Esophagus muscularis mucosa (tissue), 4 donors: Measurements from ENCODE around the gene COL4A1. TPM values are rescaled to one million over a fixed set of nuclear protein-coding genes. Genes with fewer than 3 reads are reported as not detected.
A peak's percentile ranks its signal among the peaks of the same experiment; 100 is the strongest.

Experiments
- DNase-seq: peaks from one replicate; pipeline ENCODE4 v3.0.0-alpha.2; 2017; ENCODE audit errors: extremely low spot score
- H3K27ac ChIP-seq, 4 donors: fragments of 200-600 bp; sonication (generic); replicated peaks in 1 of 4; 1 replicate in 3 of 4; 2 replicates in 1 of 4; pipeline ENCODE4 v1.5.1; 2016 to 2019; ENCODE audit warnings: mild to moderate bottlenecking in 1 of 4
- H3K27me3 ChIP-seq, 4 donors: fragments of 200-600 bp; sonication (generic); one replicate each; pipeline versions ENCODE4 v1.5.1 to v1.6.0; 2016 to 2019
- H3K36me3 ChIP-seq, 4 donors: fragments of 200-600 bp; sonication (generic); one replicate each; pipeline ENCODE4 v1.5.1; 2016 to 2019
- H3K4me1 ChIP-seq, 4 donors: fragments of 200-600 bp; sonication (generic); one replicate each; pipeline ENCODE4 v1.5.1; 2016 to 2019
- H3K4me3 ChIP-seq, 4 donors: fragments of 200-600 bp; sonication (generic); 1 replicate in 2 of 4; 2 replicates in 2 of 4; pipeline ENCODE4 v1.5.1; 2016 to 2019; ENCODE audit warnings: mild to moderate bottlenecking in 4 of 4, moderate library complexity in 1 of 4
- H3K9me3 ChIP-seq, 4 donors: fragments of 200-600 bp; sonication (generic); 1 replicate in 3 of 4; 2 replicates in 1 of 4; pipeline ENCODE4 v1.5.1; 2016 to 2019
- CTCF ChIP-seq, 3 experiments: fragments of 200-600 bp in 2 of 3; fragments of 450-650 bp in 1 of 3; sonication (generic) in 2 of 3; IDR thresholded peaks; one replicate each; pipeline ENCODE4 v1.5.1; 2017 to 2019; ENCODE audit warnings: antibody characterized with exemption in 3 of 3, mild to moderate bottlenecking in 2 of 3, moderate library complexity in 1 of 3
- EP300 ChIP-seq: sonication (generic); formaldehyde crosslinking; IDR thresholded peaks from one replicate; pipeline ENCODE4 v1.6.1; 2017; ENCODE audit warnings: antibody characterized with exemption
- POLR2A ChIP-seq: fragments of 450-650 bp; IDR thresholded peaks from one replicate; pipeline ENCODE4 v1.6.1; 2017; ENCODE audit warnings: antibody characterized with exemption, moderate library complexity, mild to moderate bottlenecking, low read depth
- POLR2AphosphoS5 ChIP-seq, 2 donors: sonication (generic); formaldehyde crosslinking; IDR thresholded peaks; one replicate each; pipeline ENCODE4 v1.6.1; 2017; ENCODE audit warnings: antibody characterized with exemption in 2 of 2
- WGBS: methylation state at CpG from one replicate; pipeline ENCODE4 v1.1.5; 2018; 5-methylcytosine and 5-hydroxymethylcytosine counted together
- intact Hi-C: fragments of 100-400 bp; cut with DNase I; formaldehyde crosslinking; loops from one replicate; pipeline ENCODE4 v1.15.1; 2023
- total RNA-seq, 4 donors: library from RNA; depleted of rRNA; stranded (reverse); fragments of >200 nt; gene quantifications; one replicate each; pipeline versions ENCODE4 v1.1.0 to v1.2.1, GENCODE V29; 2016

COL4A1 gene
- total RNA-seq, 4 donors from 2014 or later, result 328 to 578 (median 405) TPM

- peak overlapping the region in 3 of 4 donors; percentile 23 to 32 (median 27) for H3K27ac ChIP-seq
- TF ChIP-seq EP300 (no peak), POLR2A (no peak), POLR2AphosphoS5 (IDR thresholded peaks at IDR 0.05) (no peak), CTCF (IDR thresholded peaks at IDR 0.05) (no peak)
- H3K4me1 ChIP-seq, result peaks cover 7 to 22% (median 19%) of the 10 kb centered on the region in 4 donors
- WGBS, result 85% methylated on average over 5 of the region's 5 CpGs
- intact Hi-C loops, result no loop called here
- H3K36me3 ChIP-seq, result peaks cover 37 to 100% (median 92%) of the 10 kb centered on the region in 4 donors
- no peaks in the 10 kb centered on the region for H3K27me3 ChIP-seq
- H3K4me3 ChIP-seq, result no peak overlapping the region
- DNase-seq, result no peak
- no peaks in the 10 kb centered on the region for H3K9me3 ChIP-seq
These were observed 114.5 kb downstream of the COL4A1 start for GRCh38 chr13:110192472-110192871.

GRCh38 chr13:110187641-110188161 lies 119.3 kb downstream of the COL4A1 start:
- no peaks in the 10 kb centered on the region for H3K9me3 ChIP-seq
- no peak overlapping the region for H3K4me3 ChIP-seq
- TF ChIP-seq POLR2A (no peak), EP300 (no peak), CTCF (IDR thresholded peaks at IDR 0.05) (no peak), POLR2AphosphoS5 (IDR thresholded peaks at IDR 0.05) (no peak)
- DNase-seq, result no peak
- WGBS, result 33% methylated on average over 5 of the region's 5 CpGs
- H3K27me3 ChIP-seq, result no peaks in the 10 kb centered on the region
- H3K27ac ChIP-seq, result peak overlapping the region in 2 of 4 donors; percentile 3 to 48
- peaks cover 74 to 100% (median 94%) of the 10 kb centered on the region in 4 donors for H3K36me3 ChIP-seq
- intact Hi-C loops, result no loop called here
- peaks cover 11 to 13% (median 11%) of the 10 kb centered on the region in 4 donors for H3K4me1 ChIP-seq

GRCh38 chr13:110186231-110186855 lies 120.6 kb downstream of the COL4A1 start:
- H3K9me3 ChIP-seq, result no peaks in the 10 kb centered on the region
- TF ChIP-seq POLR2A, result no peak
- TF ChIP-seq CTCF (IDR thresholded peaks at IDR 0.05), result no peak
- no peak for TF ChIP-seq EP300
- TF ChIP-seq POLR2AphosphoS5 (IDR thresholded peaks at IDR 0.05), result no peak
- WGBS, result 86% methylated on average over 6 of the region's 10 CpGs
- DNase-seq, result no peak
- intact Hi-C loops, result no loop called here
- H3K27me3 ChIP-seq, result no peaks in the 10 kb centered on the region
- H3K36me3 ChIP-seq, result peaks cover 75 to 100% (median 94%) of the 10 kb centered on the region in 4 donors
- H3K4me1 ChIP-seq, result peaks cover 11 to 13% (median 11%) of the 10 kb centered on the region in 4 donors
- H3K4me3 ChIP-seq, result no peak overlapping the region
- no peak overlapping the region for H3K27ac ChIP-seq

GRCh38 chr13:110185696-110186095 lies 121.3 kb downstream of the COL4A1 start:
- H3K36me3 ChIP-seq, result peaks cover 77 to 100% (median 94%) of the 10 kb centered on the region in 4 donors
- intact Hi-C loops, result no loop called here
- TF ChIP-seq POLR2A, result no peak
- no peak for TF ChIP-seq POLR2AphosphoS5 (IDR thresholded peaks at IDR 0.05)
- TF ChIP-seq EP300, result no peak
- TF ChIP-seq CTCF (IDR thresholded peaks at IDR 0.05), result no peak
- no peak overlapping the region for H3K4me3 ChIP-seq
- H3K9me3 ChIP-seq, result no peaks in the 10 kb centered on the region
- WGBS, result 81% methylated on average over 16 of the region's 16 CpGs
- H3K27ac ChIP-seq, result no peak overlapping the region
- H3K4me1 ChIP-seq, result peaks cover 11 to 13% (median 11%) of the 10 kb centered on the region in 4 donors
- no peak for DNase-seq
- H3K27me3 ChIP-seq, result no peaks in the 10 kb centered on the region
